HG02759 (cell line): ENCODE measurements around the gene UBD.

Experiments used
- ATAC-seq: cut with Tn5 transposase; IDR thresholded peaks from one replicate; pipeline ENCODE4 v1.9.1; 2021; ENCODE audit warnings: mild to moderate bottlenecking, moderate library complexity; ENCODE audit not compliant: unreplicated experiment

The UBD gene

GRCh38 chr6:29561606-29562181 lies 2.2 kb upstream of the UBD start:
- no peak for ATAC-seq

GRCh38 chr6:29561091-29561490 lies 1.6 kb upstream of the UBD start:
- no peak for ATAC-seq

GRCh38 chr6:29558439-29559079 lies 973 bp downstream of the UBD start:
- ATAC-seq: no peak

- ATAC-seq: no peak
Observed at GRCh38 chr6:29557320-29557719, 2.2 kb downstream of the UBD start.

- ATAC-seq: no peak
Observed at GRCh38 chr6:29554764-29555163, 4.8 kb downstream of the UBD start.

GRCh38 chr6:29553268-29554057 lies 6.1 kb downstream of the UBD start:
- no peak for ATAC-seq

- no peak for ATAC-seq
Observed at GRCh38 chr6:29552512-29553051, 7.0 kb downstream of the UBD start.

- ATAC-seq: no peak
Observed at GRCh38 chr6:29547573-29547972, 12.0 kb downstream of the UBD start.

- no peak for ATAC-seq
Observed at GRCh38 chr6:29537714-29538403, 21.7 kb downstream of the UBD start.

GRCh38 chr6:29532320-29532951 lies 27.1 kb downstream of the UBD start:
- ATAC-seq: no peak

- no peak for ATAC-seq
Observed at GRCh38 chr6:29531668-29532067, 27.9 kb downstream of the UBD start.

- ATAC-seq: no peak
Observed at GRCh38 chr6:29530671-29531310, 28.7 kb downstream of the UBD start.

GRCh38 chr6:29529956-29530355 lies 29.6 kb downstream of the UBD start:
- no peak for ATAC-seq

GRCh38 chr6:29528988-29529560 lies 30.5 kb downstream of the UBD start:
- ATAC-seq: no peak

GRCh38 chr6:29528300-29528931 lies 31.1 kb downstream of the UBD start:
- no peak for ATAC-seq

- no peak for ATAC-seq
Observed at GRCh38 chr6:29527564-29527963, 32.0 kb downstream of the UBD start.

- no peak for ATAC-seq
Observed at GRCh38 chr6:29527126-29527525, 32.4 kb downstream of the UBD start.

- ATAC-seq: no peak
Observed at GRCh38 chr6:29525311-29525639, 34.3 kb downstream of the UBD start.

- no peak for ATAC-seq
Observed at GRCh38 chr6:29524444-29525310, 34.9 kb downstream of the UBD start.
